Choroid plexus epithelial cell (primary cell): ENCODE data around the gene LTBP4.

Experiments used
- DNase-seq: peaks from one replicate; pipeline ENCODE4 v3.0.0-alpha.2; 2010; ENCODE audit warnings: low read depth
- H3K4me3 ChIP-seq: 2 replicates; pipeline ENCODE4 v1.5.1; 2011; ENCODE audit warnings: low read depth, mild to moderate bottlenecking, control low read depth, low read length, moderate library complexity
- CTCF ChIP-seq: conservative IDR thresholded peaks from 2 replicates; pipeline ENCODE4 v1.5.1; 2011; ENCODE audit warnings: low read depth, mild to moderate bottlenecking, control low read depth, inconsistent platforms, low read length, moderate library complexity

The LTBP4 gene

GRCh38 chr19:40601134-40601974, at the start of gene LTBP4:
LTBP4 (plus strand) TSS chr19:40601369; CDS start chr19:40601388, 19 bp downstream.
- TF ChIP-seq CTCF = no peak
- peak; percentile 34 for DNase-seq

GRCh38 chr19:40552848-40553247, 48.3 kb upstream of the LTBP4 start:
- no peak for TF ChIP-seq CTCF
- no peak for DNase-seq
- H3K4me3 ChIP-seq = no peak overlapping the region

More at GRCh38 chr19:40601134-40601974, at the start of gene LTBP4:
- H3K4me3 ChIP-seq = peak within 1 kb of the TSS; percentile 44

- no peak for TF ChIP-seq CTCF
- no peak overlapping the region for H3K4me3 ChIP-seq
- DNase-seq = no peak
These were observed 47.0 kb upstream of the LTBP4 start for GRCh38 chr19:40553885-40554857.

- no peak for TF ChIP-seq CTCF
- no peak overlapping the region for H3K4me3 ChIP-seq
- no peak for DNase-seq
These were observed 45.0 kb upstream of the LTBP4 start for GRCh38 chr19:40555978-40556689.

GRCh38 chr19:40556953-40557530, 44.1 kb upstream of the LTBP4 start:
- DNase-seq = no peak
- no peak overlapping the region for H3K4me3 ChIP-seq
- no peak for TF ChIP-seq CTCF

- no peak for DNase-seq
- TF ChIP-seq CTCF = no peak
- no peak overlapping the region for H3K4me3 ChIP-seq
These were observed 41.8 kb upstream of the LTBP4 start for GRCh38 chr19:40559394-40559793.
